Skin of body (tissue), 2 donors: ENCODE results near the gene SYNE3. TPM values are rescaled to one million over a fixed set of nuclear protein-coding genes. Genes with fewer than 3 reads are reported as not detected.

Source experiments
- DNase-seq: peaks from one replicate; lab custom pipeline; 2025; lab: John Stamatoyannopoulos, UW
- total RNA-seq: library from RNA; depleted of rRNA; stranded (reverse); fragments of >200 nt; gene quantifications from one replicate; pipeline ENCODE4 v1.2.3, GENCODE V29; 2014

SYNE3 gene
- total RNA-seq, 1 donor from 2014 or later = 13.9 TPM

DNA sequence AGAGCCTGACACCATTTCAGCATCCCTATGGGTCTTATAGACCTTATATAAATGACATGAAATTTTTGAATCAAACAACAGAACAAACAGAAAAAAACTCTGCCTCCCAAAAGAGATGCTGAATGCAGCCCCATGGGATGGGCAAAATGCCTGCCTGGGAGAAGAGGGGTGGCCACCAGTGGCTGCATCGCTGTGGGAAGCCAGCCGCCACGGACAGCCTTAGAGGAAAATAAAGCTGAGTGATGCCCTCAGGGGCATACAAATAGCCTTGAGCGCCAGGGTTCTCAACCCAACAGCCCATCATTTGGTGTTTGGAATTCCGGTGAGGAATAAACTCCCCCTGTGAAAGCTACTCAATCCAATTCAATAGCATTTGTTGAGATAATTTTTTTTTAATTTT, 22.9 kb downstream of the SYNE3 start:
- no peak for DNase-seq

DNA sequence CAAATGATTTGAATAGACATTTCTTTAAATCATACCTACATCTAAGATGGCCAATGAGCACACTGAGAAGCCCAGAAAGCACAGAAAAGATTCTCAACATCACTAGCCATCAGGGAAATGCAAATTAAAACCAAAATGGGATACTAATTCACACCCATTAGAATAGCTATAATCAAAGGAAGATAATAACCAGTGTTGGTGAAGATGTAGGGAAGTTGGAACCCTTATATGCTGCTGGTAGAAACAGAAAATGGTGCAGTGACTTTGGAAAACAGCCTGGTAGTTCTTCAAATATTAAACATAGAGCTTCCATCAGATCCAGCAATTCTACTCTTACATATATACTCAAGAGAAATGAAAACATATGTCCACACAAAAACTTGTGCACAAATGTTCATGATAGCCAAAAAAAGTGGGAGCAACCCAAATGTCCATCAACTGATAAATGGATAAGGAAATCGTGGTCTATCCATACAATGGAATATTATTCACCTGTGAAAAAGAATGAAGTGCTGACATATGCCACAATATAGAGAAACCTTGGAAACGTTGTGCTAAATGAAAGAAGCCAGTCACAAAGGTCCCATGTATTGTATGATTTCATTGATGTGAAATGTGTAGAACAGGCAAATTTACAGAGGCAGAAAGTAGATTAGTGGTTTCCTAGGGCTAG, 24.4 kb downstream of the SYNE3 start:
- no peak for DNase-seq

DNA sequence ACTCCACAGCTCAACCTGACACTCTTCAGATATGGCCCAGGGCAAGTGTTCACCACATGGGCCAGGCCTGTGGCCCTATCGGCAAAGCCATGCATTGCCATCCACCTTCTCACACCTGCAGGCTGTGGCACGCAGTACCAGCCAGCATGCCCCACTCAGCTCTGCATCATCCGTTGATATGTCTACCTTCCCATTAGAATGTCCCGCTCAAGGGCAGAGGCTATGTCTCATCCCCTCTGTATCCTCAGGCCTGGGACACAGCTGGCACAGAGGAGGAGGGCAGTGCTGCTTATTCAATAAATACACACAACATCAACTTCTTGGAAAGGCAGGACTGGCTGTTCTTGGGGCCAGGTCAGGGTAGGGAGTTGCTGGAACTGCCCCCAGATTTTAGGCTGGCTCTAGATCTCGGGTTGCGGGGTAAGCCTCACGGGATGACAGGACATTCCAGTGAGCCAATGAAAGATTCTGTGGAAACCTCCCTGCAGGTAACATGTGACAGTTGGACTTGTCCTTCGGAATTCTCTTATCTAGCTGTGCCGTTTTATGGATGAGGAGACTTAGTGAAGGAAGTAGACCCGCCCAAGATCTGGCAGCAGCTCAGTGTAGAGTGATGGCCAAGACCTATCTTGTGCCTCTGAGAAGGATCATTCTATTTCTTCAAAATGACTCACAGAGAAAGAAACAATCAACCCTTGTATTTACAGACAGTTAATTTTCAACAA, 25.6 kb downstream of the SYNE3 start:
- DNase-seq = no peak

DNA sequence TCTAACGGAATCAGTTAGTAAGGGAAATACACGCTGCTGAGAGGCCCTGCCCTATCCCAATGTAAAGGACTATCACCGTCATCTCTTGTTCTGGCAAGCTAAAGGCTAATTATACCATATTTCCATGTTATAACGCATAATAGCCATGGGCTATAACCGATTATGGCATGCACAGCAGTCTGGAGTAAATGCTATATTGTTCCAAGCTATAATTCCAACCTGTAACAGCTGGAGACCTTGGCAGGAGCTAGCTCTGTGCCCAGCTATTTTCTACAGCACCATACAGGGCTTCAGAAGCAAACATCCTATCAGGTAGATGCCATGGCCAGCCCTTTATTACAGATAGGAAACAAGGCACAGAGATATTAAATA, 26.3 kb downstream of the SYNE3 start:
- DNase-seq = no peak

DNA sequence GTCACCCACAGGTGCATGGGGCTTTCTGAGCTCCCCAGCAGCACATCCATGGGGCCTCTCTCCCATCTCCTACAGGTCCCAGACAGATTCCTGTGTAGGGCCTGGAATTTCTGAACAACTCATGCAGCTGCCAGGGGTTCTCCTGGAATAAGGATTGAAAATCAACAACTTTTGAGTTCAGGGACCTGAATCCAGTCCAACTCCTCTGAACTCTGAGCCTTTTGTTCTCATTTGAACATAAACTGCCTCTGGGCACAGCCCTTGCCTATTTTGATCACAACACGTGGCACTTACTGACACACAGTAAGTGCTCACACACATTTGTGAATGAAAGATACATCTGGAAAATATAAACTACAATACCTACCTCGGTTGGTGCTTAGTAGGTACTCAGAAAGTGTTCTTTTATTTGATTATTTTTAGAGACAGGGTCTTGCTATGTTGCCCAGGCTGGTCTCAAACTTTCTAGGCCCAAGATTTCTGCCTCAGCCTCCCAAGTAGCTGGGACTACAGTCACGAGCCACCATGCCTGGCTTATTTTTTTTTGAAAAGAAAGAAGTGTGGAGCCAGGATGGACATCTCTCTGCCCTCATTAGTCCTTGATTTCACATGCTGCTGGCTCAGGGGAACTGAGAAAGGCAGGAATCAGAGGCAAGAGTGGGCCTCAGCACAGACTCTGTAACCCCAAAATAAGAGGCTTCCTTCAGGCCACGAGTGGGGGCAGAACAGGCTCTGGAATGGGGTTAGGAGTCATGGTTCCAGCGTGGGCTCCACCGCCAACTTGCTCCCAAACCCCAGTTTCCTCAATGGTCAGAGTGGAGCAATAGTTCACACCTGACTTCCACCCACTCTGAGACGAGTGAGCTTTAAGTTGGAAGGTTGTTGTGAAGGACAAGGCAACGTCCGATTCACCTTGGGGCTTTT, 27.0 kb downstream of the SYNE3 start:
- no peak for DNase-seq

DNA sequence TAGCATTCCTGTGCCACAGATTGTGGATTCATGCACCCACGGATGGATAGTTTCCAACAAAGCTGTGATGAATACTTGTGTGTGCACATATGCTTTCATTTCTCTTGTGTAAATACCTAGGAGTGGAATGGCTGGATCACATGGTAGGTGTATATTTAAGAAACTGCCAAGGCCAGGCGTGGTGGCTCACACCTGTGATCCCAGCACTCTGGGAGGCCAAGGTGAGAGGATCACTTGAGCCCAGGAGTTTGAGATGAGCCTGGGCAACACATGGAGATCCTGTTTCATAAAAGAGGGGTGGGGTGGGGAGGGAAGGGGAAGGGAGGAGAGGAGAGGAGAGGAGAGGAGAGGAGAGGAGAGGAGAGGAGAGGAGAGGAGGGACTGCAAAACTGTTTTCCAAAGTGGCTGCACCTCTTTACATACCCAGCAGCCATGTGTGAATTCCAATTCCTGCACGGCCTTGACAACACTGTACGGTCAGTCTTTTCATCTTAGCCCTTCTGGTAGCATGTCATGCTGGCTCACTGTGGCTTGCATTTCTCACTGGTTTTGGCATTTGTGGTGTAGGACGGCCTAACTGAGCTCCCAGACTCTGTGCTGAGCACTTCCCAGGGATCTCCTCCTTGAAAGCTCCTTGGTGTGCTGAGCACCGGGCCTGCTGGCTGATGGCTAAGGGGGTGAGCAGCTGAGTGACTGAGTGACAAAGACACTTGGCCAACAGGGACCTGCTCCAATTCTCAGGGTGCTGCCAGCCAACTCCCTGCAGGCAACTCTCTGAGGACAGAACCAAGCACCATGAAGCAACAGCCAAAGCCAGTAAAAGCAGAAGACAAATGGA, 27.9 kb downstream of the SYNE3 start:
- no peak for DNase-seq

DNA sequence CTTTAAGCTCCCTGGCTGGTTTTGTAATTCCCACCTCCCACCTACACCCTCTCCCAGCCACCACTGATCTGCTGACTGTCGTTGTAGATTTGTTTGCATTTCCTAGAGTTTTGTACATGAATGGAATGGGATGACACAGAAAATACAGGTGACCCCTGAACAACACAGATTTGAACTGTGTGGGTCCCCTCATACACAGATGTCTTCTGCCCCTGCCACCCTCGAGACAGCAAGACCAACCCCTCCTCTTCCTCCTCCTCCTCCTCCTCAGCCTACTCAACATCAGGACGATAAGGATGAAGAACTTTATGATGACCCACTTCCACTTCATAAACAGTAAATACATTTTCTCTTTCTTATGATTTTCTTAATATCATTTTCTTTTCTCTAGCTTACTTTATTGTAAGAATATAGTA, 28.8 kb downstream of the SYNE3 start:
- DNase-seq = no peak

DNA sequence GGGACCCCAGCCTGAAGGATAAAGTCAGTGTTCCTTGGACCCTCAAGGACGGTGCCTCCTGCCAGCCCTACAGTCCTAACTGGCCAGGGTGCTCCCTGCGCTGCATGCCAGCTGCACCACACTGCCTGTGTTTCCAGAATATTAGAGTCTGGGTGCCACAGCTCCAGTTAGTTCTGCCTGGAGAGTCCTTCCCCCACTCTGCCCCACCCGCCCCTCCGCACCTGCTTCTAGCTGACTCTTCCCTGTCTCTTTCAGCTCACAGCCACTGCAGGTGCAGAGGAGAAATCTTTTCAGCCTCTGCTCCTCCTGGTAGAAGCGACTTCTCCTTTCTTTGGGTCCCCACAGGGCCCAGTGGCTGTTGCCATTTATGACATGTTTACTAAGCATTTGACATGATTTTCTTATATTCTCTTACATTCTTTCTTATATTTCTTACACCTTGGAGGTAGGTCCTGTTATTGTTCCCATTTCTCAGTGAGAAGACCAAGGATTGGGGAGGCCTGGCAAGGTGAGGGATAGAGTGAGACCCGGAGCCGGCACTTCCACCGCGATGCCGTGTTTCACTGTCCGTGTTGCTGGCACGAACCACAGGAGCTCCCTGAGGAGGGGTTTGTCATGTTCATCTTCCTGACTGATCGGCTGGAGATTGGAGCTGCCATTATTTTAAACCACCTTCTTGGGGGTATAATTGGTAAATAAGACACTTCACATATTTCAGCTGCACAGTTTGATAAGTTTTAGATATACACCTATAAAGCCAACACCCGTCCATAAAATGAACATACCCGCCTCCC, 29.4 kb downstream of the SYNE3 start:
- no peak for DNase-seq

DNA sequence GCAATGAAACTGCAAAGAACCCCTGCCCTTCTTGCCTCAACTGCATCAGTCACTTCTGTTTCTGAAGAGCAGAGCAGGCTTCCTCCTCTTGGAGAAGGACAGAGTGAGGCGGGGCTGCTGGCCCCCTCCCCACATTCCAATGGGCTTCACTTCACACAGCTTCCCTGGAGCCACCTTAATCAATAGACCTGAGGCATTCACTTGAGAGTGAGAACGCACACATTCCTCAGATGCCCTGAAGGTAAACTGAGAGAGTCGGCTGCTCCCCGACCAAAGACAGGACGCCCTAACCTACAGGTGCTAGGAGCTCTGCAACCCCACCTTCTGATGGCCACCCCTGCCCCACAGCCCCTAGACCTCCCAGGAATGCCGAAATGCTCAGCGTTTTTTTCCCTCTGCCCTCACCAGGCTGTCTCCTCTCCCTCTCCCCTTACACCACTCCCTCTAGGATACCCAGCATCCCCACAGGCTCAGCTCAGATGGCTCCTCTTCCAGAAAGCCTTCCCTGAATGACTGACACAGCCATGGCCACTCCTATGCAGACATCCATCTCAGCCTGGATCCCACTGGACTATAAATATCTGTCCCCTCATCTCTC, 31.1 kb downstream of the SYNE3 start:
- no peak for DNase-seq

DNA sequence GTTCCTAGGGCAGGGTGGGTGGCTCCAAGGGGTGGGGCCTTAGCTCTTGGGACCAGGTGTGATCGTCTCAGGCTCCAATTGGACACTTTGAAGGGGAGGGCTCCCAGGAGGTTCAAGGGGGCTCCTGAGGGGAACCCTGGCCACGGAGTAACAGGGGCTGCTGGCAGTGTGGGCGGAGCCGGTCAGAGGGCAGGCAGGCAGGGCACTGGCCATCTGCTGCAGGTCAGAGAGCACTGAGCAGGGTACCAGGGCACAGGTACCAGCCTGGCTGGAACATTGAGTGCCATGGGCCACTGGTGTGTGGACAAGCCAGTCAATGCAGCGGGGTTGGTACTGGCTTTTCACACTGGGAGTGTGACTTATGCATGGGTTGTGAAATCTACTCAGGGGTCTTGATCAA, 32.2 kb downstream of the SYNE3 start:
- no peak for DNase-seq

DNA sequence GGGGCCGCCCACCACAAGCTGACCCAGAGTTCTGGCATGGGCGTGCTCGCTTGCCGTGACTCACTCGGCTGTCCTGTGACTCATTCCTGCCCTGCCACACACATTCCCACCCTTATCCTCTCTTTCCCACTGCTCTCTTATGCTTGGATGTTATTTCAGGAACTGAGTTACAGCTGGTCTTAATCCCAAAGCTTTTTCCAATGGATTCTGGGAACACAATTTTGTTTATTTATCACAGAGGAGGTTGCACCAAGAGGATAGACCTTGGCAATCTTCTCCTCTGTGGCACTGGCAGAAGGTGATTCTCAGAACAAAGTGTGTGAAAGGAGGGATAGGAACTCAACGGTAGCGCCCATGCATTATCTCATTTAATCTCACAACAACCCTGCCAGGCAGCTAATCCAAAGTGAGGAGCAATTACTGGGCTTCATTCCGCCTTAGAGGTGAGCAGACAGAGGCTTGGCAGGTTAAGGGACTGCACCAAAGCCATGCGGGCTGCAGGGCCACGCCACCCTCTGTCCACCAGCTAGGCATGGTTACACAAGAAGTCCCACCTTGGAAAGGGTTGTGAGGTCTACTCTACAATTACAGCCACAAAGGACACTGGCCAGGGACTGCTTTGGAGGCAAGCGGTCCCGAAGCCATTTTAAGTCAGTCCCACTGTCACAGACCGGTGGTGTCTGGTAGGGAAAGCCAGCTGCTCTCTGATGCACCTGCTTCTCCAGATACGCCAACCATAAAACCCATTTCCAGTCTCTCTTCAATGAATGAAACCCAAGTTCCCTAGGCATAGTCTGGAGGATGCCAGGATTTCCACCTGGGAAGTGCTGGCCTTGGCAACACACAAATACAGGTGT, 32.9 kb downstream of the SYNE3 start:
- peak; percentile 71 for DNase-seq

DNA sequence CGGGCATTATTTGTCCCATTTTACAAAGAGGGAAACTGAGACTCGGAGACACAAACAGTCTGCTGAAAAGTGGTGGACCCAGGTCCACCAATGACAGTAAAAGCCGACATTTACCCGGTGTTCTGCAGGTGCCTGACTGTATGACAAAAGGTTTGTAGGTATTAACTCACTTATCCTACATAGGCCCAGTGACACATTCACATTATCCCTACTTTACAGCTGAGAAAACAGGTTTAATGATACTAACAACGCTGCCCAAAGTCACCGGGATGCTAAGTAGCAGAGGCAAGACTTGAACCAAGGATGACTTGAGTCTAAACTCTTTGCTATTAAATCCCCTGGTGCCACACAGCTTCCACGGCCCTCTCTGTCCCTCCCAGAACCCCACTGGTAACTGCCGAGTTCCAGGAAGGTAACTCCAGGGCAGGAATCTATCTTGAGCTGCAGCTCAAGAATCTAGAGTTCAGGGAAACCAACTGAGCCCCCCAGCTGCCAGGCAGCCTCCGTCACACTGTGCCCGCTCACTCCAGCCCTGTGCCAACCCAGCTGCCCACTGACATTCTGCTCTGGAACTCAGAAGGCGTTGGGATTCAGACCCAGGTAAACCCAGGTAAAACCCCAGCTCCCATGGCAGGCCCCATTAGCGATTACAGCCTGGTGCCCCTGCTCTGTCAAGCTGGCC, 33.7 kb downstream of the SYNE3 start:
- DNase-seq = no peak

DNA sequence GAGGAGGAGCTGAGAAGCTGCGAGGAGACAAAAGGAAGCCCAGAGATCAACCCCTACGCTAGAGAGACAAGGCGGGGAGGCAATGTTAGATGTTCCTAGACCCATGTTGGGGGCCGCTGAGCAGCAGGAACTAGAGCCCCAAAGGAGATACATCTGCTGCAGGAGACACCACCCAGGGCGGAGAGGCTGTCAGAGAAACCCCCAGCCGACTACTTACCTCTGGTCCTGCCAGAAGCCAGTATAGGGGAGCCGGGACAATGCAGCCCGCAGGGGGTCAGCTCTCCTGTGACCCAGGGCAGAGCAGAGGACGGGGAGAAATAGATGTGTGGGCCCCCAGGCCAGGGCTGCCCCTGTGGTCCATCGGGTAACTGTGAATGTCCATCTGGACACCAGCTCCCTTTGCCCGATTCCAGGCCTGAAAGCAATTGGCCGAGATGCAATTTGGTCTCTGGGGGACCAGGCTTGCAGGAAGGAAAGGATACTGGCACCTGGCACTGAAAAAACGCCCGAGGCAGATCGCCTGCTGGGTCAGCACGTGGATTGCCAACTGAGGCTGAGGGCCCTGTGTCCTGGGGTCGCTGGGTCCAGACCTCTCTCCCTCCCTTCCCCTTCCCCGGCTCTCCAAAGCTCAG, 34.9 kb downstream of the SYNE3 start:
- DNase-seq = no peak

DNA sequence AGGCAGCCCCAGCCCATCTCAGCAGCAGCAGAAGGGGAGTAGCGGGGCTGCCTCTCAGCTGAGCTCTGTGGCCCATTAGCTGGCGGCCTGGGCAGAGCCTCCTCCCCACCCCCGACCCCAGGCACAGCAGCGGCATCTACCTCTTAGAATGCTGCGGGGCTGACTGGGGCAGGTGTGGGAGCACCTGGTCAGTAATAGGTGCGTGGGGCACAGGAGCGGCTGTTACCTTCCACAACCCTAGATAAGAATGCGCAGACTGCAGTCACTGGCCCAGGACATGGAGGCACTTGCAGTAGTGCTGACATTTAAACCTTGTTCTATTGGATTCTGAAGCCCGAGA, 35.6 kb downstream of the SYNE3 start:
- no peak for DNase-seq

DNA sequence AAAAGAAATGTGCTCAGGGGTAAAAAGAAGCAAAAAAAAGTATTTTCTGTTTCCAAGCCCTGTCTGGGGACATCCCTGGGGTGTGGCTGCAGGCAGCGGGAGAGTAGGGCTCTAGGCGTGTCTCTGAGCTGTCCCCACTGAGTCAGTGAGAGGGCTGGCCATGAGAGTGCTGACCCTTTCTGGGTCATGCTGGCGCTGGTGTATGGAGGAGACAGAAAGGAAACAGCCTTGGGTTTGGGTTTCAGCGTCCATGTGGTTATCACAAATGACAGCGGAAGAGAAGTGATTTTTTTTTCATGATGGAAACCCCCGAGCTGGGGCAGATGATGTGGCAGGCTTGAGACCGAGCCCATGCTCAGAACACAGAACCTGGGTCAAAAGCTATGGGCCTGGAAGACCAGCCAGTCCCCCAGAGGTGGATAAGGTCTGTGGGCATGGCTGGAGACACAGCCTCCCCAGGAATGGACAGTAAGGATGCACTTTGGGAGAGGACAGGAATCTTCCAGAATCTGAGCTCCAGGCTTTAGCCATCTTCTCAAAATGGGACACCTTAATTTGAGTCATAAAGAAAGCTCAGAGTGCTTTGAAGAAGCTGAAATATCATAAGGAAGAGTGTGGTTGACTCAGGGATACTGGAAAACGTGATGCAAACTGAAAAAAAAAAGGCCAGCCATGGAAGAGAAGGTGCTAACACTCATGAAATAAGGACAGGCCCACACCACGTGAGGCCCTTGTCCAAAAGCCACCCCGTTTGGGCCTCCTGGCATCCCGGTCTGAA, 36.2 kb downstream of the SYNE3 start:
- no peak for DNase-seq

DNA sequence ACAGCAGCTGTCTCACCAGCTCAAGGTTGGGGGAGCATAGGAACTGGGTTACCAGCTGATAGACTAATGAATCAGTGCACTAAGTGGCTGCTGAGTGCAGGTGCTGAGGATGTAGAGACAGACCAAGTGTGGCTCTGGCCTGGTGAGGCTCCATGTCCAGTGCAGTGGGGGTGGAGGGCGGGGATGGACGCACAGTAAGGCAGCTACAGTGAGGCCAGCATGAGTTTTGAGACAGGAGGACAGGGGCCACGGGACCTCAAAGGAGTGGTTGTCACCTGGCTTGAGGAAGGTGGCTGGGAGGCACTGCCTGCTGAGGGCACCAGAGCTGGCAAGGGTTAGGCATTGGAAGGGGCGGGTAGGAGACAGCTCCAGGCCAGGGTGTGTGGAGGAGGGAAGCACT, 37.0 kb downstream of the SYNE3 start:
- no peak for DNase-seq

DNA sequence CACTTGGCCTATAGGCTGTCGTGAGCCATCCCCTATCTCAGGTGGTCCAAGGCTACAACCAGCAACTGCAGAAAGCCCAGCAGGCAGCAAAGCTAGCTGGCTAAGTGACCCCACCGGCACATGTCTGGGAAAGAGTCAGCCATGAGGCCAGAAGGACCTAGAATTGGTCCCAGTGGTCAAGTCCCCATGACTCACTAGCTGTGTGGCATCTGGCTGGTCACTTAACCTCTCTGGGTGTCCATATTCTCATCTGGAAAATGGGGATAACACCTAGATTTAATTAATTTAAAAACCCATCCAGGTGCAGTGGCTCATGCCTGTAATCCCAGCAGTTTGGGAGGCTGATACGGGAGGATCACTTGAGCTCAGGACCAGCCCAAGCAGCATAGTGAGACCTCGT, 37.6 kb downstream of the SYNE3 start:
- DNase-seq = no peak
